ENCODE data around the gene TMEM51.

DNA sequence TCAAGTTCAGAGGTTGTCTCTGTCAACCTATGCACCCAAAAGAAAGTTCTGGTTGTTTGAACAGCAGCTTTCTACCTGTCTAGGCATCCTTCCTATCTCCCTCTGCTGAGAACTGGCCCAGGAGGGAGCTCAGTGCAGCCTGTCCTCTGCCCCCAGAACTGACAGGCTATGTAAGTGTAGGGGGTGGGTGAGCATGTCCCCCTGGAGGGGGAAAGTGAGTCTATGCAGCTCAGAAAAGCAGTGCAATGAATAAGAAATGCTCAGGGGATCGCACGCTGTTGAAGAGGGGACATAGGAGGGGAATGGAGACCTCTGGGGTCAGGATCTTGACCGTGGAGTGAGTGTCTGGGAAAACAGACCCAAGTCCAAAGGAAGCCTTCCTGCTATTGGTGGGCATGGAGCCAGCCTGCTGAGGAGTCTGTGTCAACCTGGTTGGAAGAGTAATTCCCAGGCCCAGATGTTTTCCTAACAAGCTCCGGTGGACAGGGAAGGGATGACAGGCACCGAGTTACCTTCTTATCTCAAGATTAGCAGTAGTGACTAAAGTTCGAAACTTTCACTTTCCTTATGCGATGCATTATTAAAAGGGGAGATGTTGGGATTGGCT, 67.4 kb downstream of the TMEM51 start:
- TF ChIP-seq, protein P1, sequence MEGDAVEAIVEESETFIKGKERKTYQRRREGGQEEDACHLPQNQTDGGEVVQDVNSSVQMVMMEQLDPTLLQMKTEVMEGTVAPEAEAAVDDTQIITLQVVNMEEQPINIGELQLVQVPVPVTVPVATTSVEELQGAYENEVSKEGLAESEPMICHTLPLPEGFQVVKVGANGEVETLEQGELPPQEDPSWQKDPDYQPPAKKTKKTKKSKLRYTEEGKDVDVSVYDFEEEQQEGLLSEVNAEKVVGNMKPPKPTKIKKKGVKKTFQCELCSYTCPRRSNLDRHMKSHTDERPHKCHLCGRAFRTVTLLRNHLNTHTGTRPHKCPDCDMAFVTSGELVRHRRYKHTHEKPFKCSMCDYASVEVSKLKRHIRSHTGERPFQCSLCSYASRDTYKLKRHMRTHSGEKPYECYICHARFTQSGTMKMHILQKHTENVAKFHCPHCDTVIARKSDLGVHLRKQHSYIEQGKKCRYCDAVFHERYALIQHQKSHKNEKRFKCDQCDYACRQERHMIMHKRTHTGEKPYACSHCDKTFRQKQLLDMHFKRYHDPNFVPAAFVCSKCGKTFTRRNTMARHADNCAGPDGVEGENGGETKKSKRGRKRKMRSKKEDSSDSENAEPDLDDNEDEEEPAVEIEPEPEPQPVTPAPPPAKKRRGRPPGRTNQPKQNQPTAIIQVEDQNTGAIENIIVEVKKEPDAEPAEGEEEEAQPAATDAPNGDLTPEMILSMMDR (IDR thresholded peaks at IDR 0.05), result no peak
- no peak for TF ChIP-seq POLR2A (IDR thresholded peaks at IDR 0.05)

Measured in body of pancreas (tissue), 4 donors.